T47D (cell line): ENCODE results near the gene ICOSLG.
"Not testable (repeated sequence)": the region's sequence is repeated elsewhere in the genome, so short reads cannot be mapped to it uniquely, and the experiment has no call there.

Experiments
- DNase-seq, 2 experiments: peaks; one replicate each; pipeline versions ENCODE4 v3.0.0 to v3.0.0-alpha.2; 2011 to 2012; ENCODE audit warnings: low read depth in 1 of 2, low spot score in 1 of 2
- JUND ChIP-seq: IDR thresholded peaks from 2 replicates; pipeline ENCODE4 v1.6.1; 2012; ENCODE audit warnings: low read depth
- in situ Hi-C: cut with HindIII; loops from 2 replicates; pipeline ENCODE4 v1.10.0; 2016; ENCODE audit warnings: low sequenced_read_pairs, low pct_unique_long_range_greater_than_20kb

The ICOSLG gene

GRCh38 chr21:44223334-44223733 is 17.4 kb downstream of the ICOSLG start:
- in situ Hi-C loops: not testable (repeated sequence)

DNA sequence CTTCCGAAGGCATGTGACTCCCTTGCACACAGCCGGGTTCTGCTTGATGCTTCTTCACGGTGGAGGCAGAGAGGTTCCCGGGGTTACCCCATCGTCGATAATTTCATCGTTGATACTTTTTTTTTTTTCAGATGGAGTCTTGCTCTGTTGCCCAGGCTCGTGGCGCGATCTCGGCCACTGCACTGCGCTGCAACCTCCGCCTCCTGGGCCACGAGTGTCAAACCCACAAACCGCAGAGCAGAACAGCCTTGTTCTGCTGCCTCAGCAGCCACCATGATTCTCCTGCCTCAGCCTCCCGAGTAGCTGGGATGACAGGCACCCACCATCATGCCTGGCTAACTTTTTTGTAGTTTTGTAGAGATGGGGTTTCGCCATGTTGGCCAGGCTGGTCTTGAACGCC is 20.1 kb downstream of the ICOSLG start:
- DNase-seq, in situ Hi-C loops: not testable (repeated sequence)

More at GRCh38 chr21:44223334-44223733, 17.4 kb downstream of the ICOSLG start:
- DNase-seq: not testable (repeated sequence)

GRCh38 chr21:44218461-44218860 is 22.3 kb downstream of the ICOSLG start:
- in situ Hi-C loops, DNase-seq: not testable (repeated sequence)

DNA sequence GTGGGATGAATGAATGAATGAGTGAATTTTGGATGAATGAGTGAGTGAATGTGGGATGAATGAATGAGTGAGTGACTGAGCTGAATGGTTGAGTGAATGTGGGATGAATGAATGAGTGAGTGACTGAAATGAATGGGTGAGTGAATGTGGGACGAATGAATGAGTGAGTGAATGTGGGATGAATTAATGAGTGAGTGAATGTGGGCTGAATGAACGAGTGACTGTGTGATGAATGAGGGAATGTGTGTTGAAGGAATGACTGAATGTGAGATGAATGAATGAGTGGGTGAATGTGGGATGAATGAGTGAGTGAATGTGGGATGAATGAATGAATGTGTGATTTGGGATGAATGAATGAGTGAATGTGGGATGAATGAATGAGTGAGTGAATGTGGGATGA is 28.8 kb downstream of the ICOSLG start:
- in situ Hi-C loops, DNase-seq: not testable (repeated sequence)

DNA sequence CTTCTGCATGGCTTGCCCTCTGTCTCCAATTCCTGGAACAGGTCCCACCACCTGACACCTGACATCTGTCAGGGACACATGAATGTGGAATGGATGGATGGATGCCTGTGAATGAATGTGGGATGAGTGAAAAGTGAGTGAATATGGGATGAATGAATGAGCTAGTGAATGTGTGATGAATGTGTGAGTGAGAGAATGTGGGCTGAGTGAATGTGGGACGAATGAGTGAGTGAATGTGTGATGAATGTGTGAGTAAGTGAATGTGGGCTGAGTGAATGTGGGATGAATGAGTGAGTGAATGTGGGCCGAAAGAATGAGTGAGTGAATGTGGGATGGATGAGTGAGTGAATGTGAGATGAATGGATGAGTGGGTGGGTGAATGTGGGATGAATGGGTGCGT is 29.2 kb downstream of the ICOSLG start:
- DNase-seq, in situ Hi-C loops: not testable (repeated sequence)

GRCh38 chr21:44207860-44208646 is 32.7 kb downstream of the ICOSLG start:
- in situ Hi-C loops: not testable (repeated sequence)

GRCh38 chr21:44206698-44207676 is 33.8 kb downstream of the ICOSLG start:
- in situ Hi-C loops, DNase-seq: not testable (repeated sequence)

More at GRCh38 chr21:44207860-44208646, 32.7 kb downstream of the ICOSLG start:
- DNase-seq: not testable (repeated sequence)

DNA sequence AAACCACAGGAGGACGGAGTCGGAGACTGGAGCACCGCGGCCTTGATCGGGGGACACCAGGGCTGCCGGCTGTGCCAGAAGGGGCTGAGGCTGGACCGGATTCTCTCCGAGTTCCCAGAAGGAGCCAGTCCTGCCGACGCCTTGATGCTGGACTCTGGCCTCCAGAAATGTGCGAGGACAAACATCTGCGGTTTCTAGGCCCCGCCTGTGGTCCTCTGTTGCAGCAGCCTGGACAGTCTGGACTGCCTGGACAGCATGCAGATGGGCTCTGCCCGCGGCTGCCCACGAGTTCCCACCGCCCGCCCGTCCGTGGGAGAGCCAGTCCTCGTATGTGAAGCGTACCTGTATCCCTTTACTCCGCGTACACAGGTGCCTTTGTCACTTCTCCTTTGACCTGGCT is 34.6 kb downstream of the ICOSLG start:
- DNase-seq, in situ Hi-C loops: not testable (repeated sequence)

GRCh38 chr21:44202590-44203299 is 38.0 kb downstream of the ICOSLG start:
- DNase-seq, in situ Hi-C loops: not testable (repeated sequence)

- in situ Hi-C loops: not testable (repeated sequence)
These were observed 40.7 kb downstream of the ICOSLG start for GRCh38 chr21:44199997-44200396.

GRCh38 chr21:44199448-44199847 is 41.3 kb downstream of the ICOSLG start:
- TF ChIP-seq JUND: no peak
- in situ Hi-C loops: no loop called here
- DNase-seq: peak in 1 of 2 experiments; percentile 9

More at GRCh38 chr21:44199997-44200396, 40.7 kb downstream of the ICOSLG start:
- DNase-seq: not testable (repeated sequence)

DNA sequence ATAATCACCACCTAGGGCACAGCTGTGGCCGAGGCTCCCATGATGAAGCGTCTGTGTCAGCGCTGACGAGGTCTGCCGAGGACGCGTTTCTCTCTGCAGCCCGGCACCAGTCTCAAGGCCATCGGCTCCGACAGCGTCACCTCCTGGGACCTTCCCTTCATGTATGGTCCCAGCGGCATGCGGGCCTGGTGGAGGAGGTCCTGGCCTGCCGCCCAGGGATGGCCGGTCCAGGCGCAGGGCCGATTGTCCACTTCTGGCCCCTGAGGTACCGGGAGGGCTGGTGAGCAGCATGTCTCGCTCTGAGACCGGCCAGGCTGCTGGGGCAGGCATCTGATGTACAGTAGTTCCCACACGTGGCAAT is 43.6 kb downstream of the ICOSLG start:
- DNase-seq, in situ Hi-C loops: not testable (repeated sequence)

DNA sequence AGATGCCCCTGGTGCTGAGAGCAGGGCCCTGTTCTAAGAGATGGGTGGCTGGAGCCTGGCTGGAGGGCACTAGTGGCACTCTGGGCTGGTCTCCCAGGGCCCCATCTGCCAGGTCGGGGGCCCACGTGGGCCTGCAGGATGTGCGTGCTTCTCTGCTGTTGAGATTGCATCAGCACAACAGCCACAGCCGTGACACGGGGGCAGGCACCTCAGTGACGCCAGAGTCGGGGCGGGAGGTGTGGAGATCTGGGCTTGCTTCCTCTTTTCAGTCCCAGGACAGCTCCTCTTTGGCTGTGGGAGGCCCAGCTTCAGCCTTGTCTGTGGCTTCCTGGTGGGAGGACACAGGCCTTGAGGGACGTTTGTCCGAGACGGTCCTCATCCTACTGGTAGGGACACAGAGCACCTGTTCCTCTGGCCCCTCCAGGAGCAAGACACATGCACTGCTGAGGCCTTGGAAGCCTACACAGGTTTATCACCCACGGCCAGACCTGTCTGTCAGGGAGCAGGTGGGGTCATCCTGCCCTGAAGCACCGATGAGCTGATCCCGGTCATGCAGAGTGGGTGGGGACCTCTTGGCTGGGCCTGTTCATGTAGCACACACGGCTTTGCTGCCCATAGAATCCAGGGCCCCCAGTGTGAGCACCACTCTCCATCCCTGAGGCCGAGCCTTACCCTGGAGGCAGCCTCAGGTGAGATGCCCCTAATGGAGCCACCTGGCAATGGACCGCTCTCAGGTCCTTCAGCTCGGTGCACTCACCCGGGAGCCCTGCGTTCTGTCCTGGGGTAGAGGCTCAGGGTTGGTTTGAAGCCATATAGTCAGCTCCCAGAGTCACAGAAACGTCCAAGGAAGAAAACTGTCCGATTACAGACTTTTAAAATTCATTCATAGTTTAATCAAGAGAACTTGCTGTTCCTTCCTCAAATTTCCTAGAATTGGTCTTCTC is 44.3 kb downstream of the ICOSLG start:
- in situ Hi-C loops: not testable (repeated sequence)
- DNase-seq: peak in 1 of 2 experiments; percentile 46

GRCh38 chr21:44194888-44195287 is 45.9 kb downstream of the ICOSLG start:
- DNase-seq, in situ Hi-C loops: not testable (repeated sequence)

GRCh38 chr21:44194451-44194850 is 46.3 kb downstream of the ICOSLG start:
- in situ Hi-C loops, DNase-seq: not testable (repeated sequence)

DNA sequence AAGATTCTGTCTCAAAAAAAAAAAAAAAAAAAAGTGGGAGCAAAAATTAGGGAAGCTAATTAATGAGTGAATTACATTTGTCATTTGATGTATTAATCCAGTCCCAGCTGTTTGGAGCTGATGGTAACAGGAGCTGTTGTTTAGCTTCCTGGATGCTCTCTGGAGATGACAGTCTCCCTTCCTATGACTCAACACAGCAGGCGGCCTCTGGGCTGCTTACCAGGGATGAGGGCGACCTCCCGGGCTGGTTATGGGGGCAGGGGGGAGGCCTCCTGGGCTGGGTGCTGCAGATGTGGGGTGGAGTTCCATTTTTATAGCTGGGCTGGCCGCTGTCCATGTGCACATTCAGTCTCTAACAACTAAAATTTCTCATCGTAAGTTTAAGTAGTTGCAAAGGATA is 47.6 kb downstream of the ICOSLG start:
- DNase-seq, in situ Hi-C loops: not testable (repeated sequence)
